Right lobe of liver (tissue), 4 donors: Measurements from ENCODE around the gene TTC7B.

Experiments used
- CTCF ChIP-seq, 4 donors: fragments of 200-600 bp in 3 of 4; fragments of 450-650 bp in 1 of 4; IDR thresholded peaks; one replicate each; pipeline versions ENCODE4 v1.5.1 to v1.8.0; 2016 to 2022; ENCODE audit warnings: antibody characterized with exemption in 4 of 4, mild to moderate bottlenecking in 2 of 4
- POLR2A ChIP-seq: fragments of 450-650 bp; IDR thresholded peaks from one replicate; pipeline ENCODE4 v1.6.1; 2017; ENCODE audit warnings: antibody characterized with exemption, mild to moderate bottlenecking
- donor health status: DM: no; HTN: no; CAD: no.
- donor health status: DM: no; HTN: no; CAD: no.
- donor health status: DM: no; HTN: yes; CAD: no.

GRCh38 chr14:90742729-90743128, 73.5 kb downstream of the TTC7B start:
- TF ChIP-seq CTCF (IDR thresholded peaks at IDR 0.05) = no peak
- TF ChIP-seq POLR2A = no peak
